K562 (cell line): Measurements from ENCODE around the gene CBFA2T2. TPM values are rescaled to one million over a fixed set of nuclear protein-coding genes. Genes with fewer than 3 reads are reported as not detected.

Experiments
- ATAC-seq: fragments of 200-7000 bp; cut with Tn5 transposase; 3 replicates; pipeline ENCODE4 v1.9.1; 2020; ENCODE audit warnings: moderate library complexity
- BruUV-seq: library from RNA; stranded (reverse); fragments of 400-500 nt; replicated peaks from 2 replicates; lab custom pipeline; 2021; lab: Mats Ljungman, UMichigan
- CTCF ChIA-PET: fragments of 300-600 bp; formaldehyde crosslinking; extraction: SDS; loops from one replicate; lab custom pipeline; 2021; ENCODE audit warnings: low intra/inter-chr PET ratio; lab: Yijun Ruan, JAX
- POLR2A ChIA-PET: fragments of 300-600, 350-650 bp; sonication (Branson Sonifier 250); formaldehyde crosslinking; extraction: SDS; loops from one replicate; lab custom pipeline; 2021; ENCODE audit warnings: antibody characterized with exemption, inconsistent platforms; lab: Yijun Ruan, JAX
- DNase-seq, 4 experiments: peaks; one replicate each; pipeline versions ENCODE4 v3.0.0 to v3.0.0-alpha.2; 2011 to 2018; ENCODE audit warnings: low spot score in 3 of 4, mixed read lengths in 3 of 4; ENCODE audit errors: extremely low read depth in 1 of 4
- FAIRE-seq: peaks from 2 replicates; lab custom pipeline; 2011; peaks lifted over from hg19 to GRCh38; lab: Jason Lieb, UNC
- H2AFZ ChIP-seq: 2 replicates; pipeline ENCODE4 v1.6.0; 2011; ENCODE audit warnings: low read depth, low read length, control low read depth, inconsistent platforms
- H3K27ac ChIP-seq: fragments of 200-600 bp; 3 replicates; pipeline ENCODE4 v1.8.0; 2011; ENCODE audit warnings: low read depth, mild to moderate bottlenecking, control low read depth, inconsistent platforms, low read length, moderate library complexity, mixed read lengths; ENCODE audit errors: extremely low read depth
- H3K27me3 ChIP-seq, 2 experiments: fragments of 300-600 bp in 1 of 2; 2 replicates in 1 of 2; 3 replicates in 1 of 2; pipeline versions ENCODE4 v1.6.0 to v1.8.0; 2011; ENCODE audit warnings: inconsistent platforms in 2 of 2, low read length in 2 of 2, mild to moderate bottlenecking in 1 of 2, mixed read lengths in 1 of 2, moderate library complexity in 1 of 2; ENCODE audit not compliant: control insufficient read depth in 2 of 2, insufficient read depth in 2 of 2
- H3K36me3 ChIP-seq: fragments of 300-600 bp; 3 replicates; pipeline ENCODE4 v1.8.0; 2011; ENCODE audit warnings: mild to moderate bottlenecking, low read length, inconsistent platforms; ENCODE audit not compliant: control insufficient read depth, insufficient read depth
- H3K4me1 ChIP-seq, 2 experiments: fragments of 200-600 bp in 1 of 2; replicated peaks in 1 of 2; 2 replicates in 1 of 2; 3 replicates in 1 of 2; pipeline versions ENCODE4 v1.5.1 to v1.8.0; 2011; ENCODE audit warnings: inconsistent platforms in 2 of 2, low read length in 2 of 2, mild to moderate bottlenecking in 1 of 2, mixed read lengths in 1 of 2, moderate library complexity in 1 of 2; ENCODE audit not compliant: control insufficient read depth in 2 of 2, insufficient read depth in 2 of 2
- H3K4me2 ChIP-seq: 2 replicates; pipeline ENCODE4 v1.6.1; 2011; ENCODE audit warnings: low read length, control low read depth, inconsistent platforms, mixed read lengths; ENCODE audit not compliant: insufficient read depth
- H3K4me3 ChIP-seq: fragments of 200-600 bp; sonication (generic), shearing (Covaris generic); 2 replicates; pipeline ENCODE4 v1.5.1; 2016; ENCODE audit warnings: control low read depth, inconsistent platforms
- H3K79me2 ChIP-seq: fragments of 200-600 bp; 3 replicates; pipeline ENCODE4 v1.8.0; 2011; ENCODE audit warnings: low read length, inconsistent platforms; ENCODE audit not compliant: control insufficient read depth, insufficient read depth
- H3K9ac ChIP-seq, 2 experiments: 2 replicates each; pipeline versions ENCODE4 v1.6.0 to v1.6.1; 2011; ENCODE audit warnings: low read depth in 2 of 2, low read length in 2 of 2, control low read depth in 1 of 2, inconsistent platforms in 1 of 2, mild to moderate bottlenecking in 1 of 2, mixed read lengths in 1 of 2; ENCODE audit not compliant: insufficient read depth in 1 of 2
- H3K9me1 ChIP-seq: one replicate; pipeline ENCODE4 v1.6.0; 2011; ENCODE audit warnings: inconsistent platforms, mild to moderate bottlenecking, low read length, moderate library complexity; ENCODE audit not compliant: control insufficient read depth, insufficient read depth
- H3K9me3 ChIP-seq: replicated peaks from 2 replicates; pipeline ENCODE4 v1.5.1; 2011; ENCODE audit warnings: low read depth, low read length, inconsistent platforms; ENCODE audit not compliant: control insufficient read depth, insufficient read depth
- H4K20me1 ChIP-seq: replicated peaks from 2 replicates; pipeline ENCODE4 v1.6.1; 2011; ENCODE audit warnings: low read length, inconsistent platforms, mixed read lengths; ENCODE audit not compliant: control insufficient read depth, insufficient read depth
- FOXP1 ChIP-seq: sonication (generic); formaldehyde crosslinking; IDR thresholded peaks from 2 replicates; pipeline ENCODE4 v1.8.0; 2022; ENCODE audit warnings: mild to moderate bottlenecking, missing genetic modification reagents
- GABPA ChIP-seq: fragments of 200-800 bp; sonication (Bioruptor generic); conservative IDR thresholded peaks from 2 replicates; pipeline ENCODE4 v1.6.1; 2016; ENCODE audit warnings: low read depth, missing genetic modification characterization, missing compliant biosample characterization
- GTF2E2 ChIP-seq: fragments of 200-800 bp; sonication (Bioruptor generic); IDR thresholded peaks from 2 replicates; pipeline ENCODE4 v1.6.1; 2016; ENCODE audit warnings: missing genetic modification characterization, missing compliant biosample characterization
- KLF16 ChIP-seq: IDR thresholded peaks from 2 replicates; pipeline ENCODE4 v1.6.1; 2016; ENCODE audit warnings: antibody characterized with exemption
- PCBP1 ChIP-seq: fragments of 200-400 bp; formaldehyde crosslinking; IDR thresholded peaks from 2 replicates; pipeline ENCODE4 v1.6.1; 2018; ENCODE audit warnings: mild to moderate bottlenecking, low read depth, low read length; ENCODE audit not compliant: poor library complexity, severe bottlenecking
- POLR2G ChIP-seq: fragments of 200-400 bp; formaldehyde crosslinking; IDR thresholded peaks from 2 replicates; pipeline ENCODE4 v1.6.1; 2017; ENCODE audit warnings: low read depth, mild to moderate bottlenecking, antibody characterized with exemption, low read length, moderate library complexity
- ZBED1 ChIP-seq: IDR thresholded peaks from 2 replicates; pipeline ENCODE4 v1.6.1; 2014
- WGBS: fragments of 100-300 bp; shearing (Covaris generic); methylation state at CpG from one replicate; pipeline ENCODE4 v1.1.6; 2016; ENCODE audit warnings: low coverage, mixed read lengths; ENCODE audit not compliant: insufficient coverage; ENCODE audit errors: missing lambda C conversion rate; 5-methylcytosine and 5-hydroxymethylcytosine counted together
- in situ Hi-C: fragments of 300-500 bp; cut with MboI; formaldehyde crosslinking; loops from 4 replicates; pipeline ENCODE4 v1.15.0; 2018; ENCODE audit warnings: inconsistent platforms, mixed read lengths
- intact Hi-C: fragments of 100-400 bp; cut with micrococcal nuclease; formaldehyde crosslinking; loops from 2 replicates; pipeline ENCODE4 v1.14.2; 2022
- polyA plus RNA-seq, 8 experiments: library from polyadenylated mRNA; depleted of rRNA in 4 of 8; stranded (reverse) in 5 of 8; unstranded in 3 of 8; fragments of >200 nt; fragmentation: Nextera tagmentation in 2 of 8; fragmentation: Illumina TruSeq in 1 of 8; extraction: Ambion mirVana in 2 of 8; extraction: Trizol in 1 of 8; gene quantifications; 2 replicates each; pipeline versions ENCODE4 v1.2.1 to v1.2.3, GENCODE V29; 2011 to 2014; ENCODE audit warnings: inconsistent platforms in 1 of 8, missing spikeins in 1 of 8
- total RNA-seq, 7 experiments: library from RNA; depleted of rRNA in 6 of 7; stranded (reverse); fragments of >200 nt in 6 of 7; fragmentation: Illumina TruSeq in 2 of 7; extraction: Trizol in 2 of 7; gene quantifications; 2 replicates each; pipeline versions ENCODE4 v1.2.1 to v1.2.3, GENCODE V29; 2011 to 2021; ENCODE audit warnings: low replicate concordance in 1 of 7
- TF ChIP-seq, protein P1 (sequence below): sonication (generic); formaldehyde crosslinking; IDR thresholded peaks from 2 replicates; pipeline ENCODE4 v1.8.1; 2022; ENCODE audit warnings: missing genetic modification reagents
- TF ChIP-seq, protein P2 (sequence below): fragments of 250-450 bp; sonication (Bioruptor Pico); IDR thresholded peaks from 2 replicates; pipeline ENCODE4 v1.8.0; 2022; ENCODE audit warnings: inconsistent platforms
- TF ChIP-seq, protein P3 (sequence below): fragments of 450-650 bp; IDR thresholded peaks from 2 replicates; pipeline ENCODE4 v1.6.1; 2016; ENCODE audit warnings: mild to moderate bottlenecking
- TF ChIP-seq, protein P4 (sequence below): sonication (generic); formaldehyde crosslinking; IDR thresholded peaks from 2 replicates; pipeline ENCODE4 v1.8.0; 2022; ENCODE audit warnings: mild to moderate bottlenecking, missing genetic modification reagents

Gene CBFA2T2
- total and polyA plus RNA-seq, 9 of the 15 experiments (the other 6 are each of a cell fraction or from before 2014, with no cell fraction given): 0.27 to 9.6 (median 5.8) TPM

DNA sequence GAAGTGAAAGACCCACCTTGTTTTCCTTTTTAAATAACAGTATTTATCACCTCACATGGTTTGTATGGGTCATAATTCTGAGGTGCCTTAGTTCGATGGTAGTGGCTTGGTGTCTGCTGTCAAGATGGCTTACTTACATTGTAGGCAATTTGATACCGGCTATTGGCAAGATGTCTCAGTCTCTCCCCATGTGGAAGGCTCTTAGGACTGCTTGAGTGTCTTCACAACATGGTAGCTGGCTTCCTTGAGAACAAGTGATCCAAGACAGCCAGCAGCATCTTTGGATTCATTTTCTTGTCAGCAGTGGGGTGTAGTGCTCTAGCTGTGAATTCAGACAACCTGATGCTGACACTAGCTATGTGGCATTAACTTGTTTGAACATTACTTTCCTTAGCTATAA, 70.1 kb downstream of the CBFA2T2 start:
- H3K79me2 ChIP-seq: no peaks in the 10 kb centered on the region
- intact Hi-C loops: no loop called here
- TF ChIP-seq, protein P1, sequence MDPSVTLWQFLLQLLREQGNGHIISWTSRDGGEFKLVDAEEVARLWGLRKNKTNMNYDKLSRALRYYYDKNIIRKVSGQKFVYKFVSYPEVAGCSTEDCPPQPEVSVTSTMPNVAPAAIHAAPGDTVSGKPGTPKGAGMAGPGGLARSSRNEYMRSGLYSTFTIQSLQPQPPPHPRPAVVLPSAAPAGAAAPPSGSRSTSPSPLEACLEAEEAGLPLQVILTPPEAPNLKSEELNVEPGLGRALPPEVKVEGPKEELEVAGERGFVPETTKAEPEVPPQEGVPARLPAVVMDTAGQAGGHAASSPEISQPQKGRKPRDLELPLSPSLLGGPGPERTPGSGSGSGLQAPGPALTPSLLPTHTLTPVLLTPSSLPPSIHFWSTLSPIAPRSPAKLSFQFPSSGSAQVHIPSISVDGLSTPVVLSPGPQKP (CRISPR knock-in tag): no peak
- TF ChIP-seq FOXP1 (CRISPR knock-in tag) (no peak), ZBED1 (no peak), PCBP1 (no peak), POLR2G (no peak), KLF16 (no peak), GTF2E2 (tag) (no peak), GABPA (no peak)
- TF ChIP-seq, protein P2, sequence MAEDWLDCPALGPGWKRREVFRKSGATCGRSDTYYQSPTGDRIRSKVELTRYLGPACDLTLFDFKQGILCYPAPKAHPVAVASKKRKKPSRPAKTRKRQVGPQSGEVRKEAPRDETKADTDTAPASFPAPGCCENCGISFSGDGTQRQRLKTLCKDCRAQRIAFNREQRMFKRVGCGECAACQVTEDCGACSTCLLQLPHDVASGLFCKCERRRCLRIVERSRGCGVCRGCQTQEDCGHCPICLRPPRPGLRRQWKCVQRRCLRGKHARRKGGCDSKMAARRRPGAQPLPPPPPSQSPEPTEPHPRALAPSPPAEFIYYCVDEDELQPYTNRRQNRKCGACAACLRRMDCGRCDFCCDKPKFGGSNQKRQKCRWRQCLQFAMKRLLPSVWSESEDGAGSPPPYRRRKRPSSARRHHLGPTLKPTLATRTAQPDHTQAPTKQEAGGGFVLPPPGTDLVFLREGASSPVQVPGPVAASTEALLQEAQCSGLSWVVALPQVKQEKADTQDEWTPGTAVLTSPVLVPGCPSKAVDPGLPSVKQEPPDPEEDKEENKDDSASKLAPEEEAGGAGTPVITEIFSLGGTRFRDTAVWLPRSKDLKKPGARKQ (CRISPR knock-in tag): no peak
- TF ChIP-seq, protein P3, sequence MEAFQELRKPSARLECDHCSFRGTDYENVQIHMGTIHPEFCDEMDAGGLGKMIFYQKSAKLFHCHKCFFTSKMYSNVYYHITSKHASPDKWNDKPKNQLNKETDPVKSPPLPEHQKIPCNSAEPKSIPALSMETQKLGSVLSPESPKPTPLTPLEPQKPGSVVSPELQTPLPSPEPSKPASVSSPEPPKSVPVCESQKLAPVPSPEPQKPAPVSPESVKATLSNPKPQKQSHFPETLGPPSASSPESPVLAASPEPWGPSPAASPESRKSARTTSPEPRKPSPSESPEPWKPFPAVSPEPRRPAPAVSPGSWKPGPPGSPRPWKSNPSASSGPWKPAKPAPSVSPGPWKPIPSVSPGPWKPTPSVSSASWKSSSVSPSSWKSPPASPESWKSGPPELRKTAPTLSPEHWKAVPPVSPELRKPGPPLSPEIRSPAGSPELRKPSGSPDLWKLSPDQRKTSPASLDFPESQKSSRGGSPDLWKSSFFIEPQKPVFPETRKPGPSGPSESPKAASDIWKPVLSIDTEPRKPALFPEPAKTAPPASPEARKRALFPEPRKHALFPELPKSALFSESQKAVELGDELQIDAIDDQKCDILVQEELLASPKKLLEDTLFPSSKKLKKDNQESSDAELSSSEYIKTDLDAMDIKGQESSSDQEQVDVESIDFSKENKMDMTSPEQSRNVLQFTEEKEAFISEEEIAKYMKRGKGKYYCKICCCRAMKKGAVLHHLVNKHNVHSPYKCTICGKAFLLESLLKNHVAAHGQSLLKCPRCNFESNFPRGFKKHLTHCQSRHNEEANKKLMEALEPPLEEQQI: no peak
- TF ChIP-seq, protein P4, sequence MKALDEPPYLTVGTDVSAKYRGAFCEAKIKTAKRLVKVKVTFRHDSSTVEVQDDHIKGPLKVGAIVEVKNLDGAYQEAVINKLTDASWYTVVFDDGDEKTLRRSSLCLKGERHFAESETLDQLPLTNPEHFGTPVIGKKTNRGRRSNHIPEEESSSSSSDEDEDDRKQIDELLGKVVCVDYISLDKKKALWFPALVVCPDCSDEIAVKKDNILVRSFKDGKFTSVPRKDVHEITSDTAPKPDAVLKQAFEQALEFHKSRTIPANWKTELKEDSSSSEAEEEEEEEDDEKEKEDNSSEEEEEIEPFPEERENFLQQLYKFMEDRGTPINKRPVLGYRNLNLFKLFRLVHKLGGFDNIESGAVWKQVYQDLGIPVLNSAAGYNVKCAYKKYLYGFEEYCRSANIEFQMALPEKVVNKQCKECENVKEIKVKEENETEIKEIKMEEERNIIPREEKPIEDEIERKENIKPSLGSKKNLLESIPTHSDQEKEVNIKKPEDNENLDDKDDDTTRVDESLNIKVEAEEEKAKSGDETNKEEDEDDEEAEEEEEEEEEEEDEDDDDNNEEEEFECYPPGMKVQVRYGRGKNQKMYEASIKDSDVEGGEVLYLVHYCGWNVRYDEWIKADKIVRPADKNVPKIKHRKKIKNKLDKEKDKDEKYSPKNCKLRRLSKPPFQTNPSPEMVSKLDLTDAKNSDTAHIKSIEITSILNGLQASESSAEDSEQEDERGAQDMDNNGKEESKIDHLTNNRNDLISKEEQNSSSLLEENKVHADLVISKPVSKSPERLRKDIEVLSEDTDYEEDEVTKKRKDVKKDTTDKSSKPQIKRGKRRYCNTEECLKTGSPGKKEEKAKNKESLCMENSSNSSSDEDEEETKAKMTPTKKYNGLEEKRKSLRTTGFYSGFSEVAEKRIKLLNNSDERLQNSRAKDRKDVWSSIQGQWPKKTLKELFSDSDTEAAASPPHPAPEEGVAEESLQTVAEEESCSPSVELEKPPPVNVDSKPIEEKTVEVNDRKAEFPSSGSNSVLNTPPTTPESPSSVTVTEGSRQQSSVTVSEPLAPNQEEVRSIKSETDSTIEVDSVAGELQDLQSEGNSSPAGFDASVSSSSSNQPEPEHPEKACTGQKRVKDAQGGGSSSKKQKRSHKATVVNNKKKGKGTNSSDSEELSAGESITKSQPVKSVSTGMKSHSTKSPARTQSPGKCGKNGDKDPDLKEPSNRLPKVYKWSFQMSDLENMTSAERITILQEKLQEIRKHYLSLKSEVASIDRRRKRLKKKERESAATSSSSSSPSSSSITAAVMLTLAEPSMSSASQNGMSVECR (CRISPR knock-in tag): no peak

More for the DNA sequence above, 70.1 kb downstream of the CBFA2T2 start:
- no peak overlapping the region for H3K4me2 ChIP-seq
- WGBS: 73% methylated on average over 2 of the region's 2 CpGs
- ChIA-PET POLR2A (interaction anchor here (0.6 to 0.7 kb wide), 4 partner anchors 14 to 631 kb away, joined by 3 to 4 read pairs (median 3); no protein-coding TSS in a partner anchor), CTCF (no interaction called here)
- DNase-seq (no peak), ATAC-seq (no peak), FAIRE-seq (no peak)
- no peak overlapping the region for H2AFZ ChIP-seq
- no peaks in the 10 kb centered on the region for H4K20me1 ChIP-seq
- H3K27me3 ChIP-seq: no peaks in the 10 kb centered on the region
- no peaks in the 10 kb centered on the region; the same call in 2 of the 3 replicates for H3K36me3 ChIP-seq
- H3K9ac ChIP-seq: no peak overlapping the region
- peaks cover 0 to 5% of the 10 kb centered on the region in 2 experiments; a peak in 2 of 5 replicates for H3K4me1 ChIP-seq
- in situ Hi-C loops: no loop called here
- H3K9me3 ChIP-seq: no peaks in the 10 kb centered on the region
- H3K9me1 ChIP-seq: no peaks in the 10 kb centered on the region
- no TSS peak for BruUV-seq
- H3K27ac ChIP-seq: no peak overlapping the region
- no peak overlapping the region for H3K4me3 ChIP-seq
